ENCODE results near the gene VIL1. TPM values are rescaled to one million over a fixed set of nuclear protein-coding genes. Genes with fewer than 3 reads are reported as not detected.

Gene VIL1
- total and polyA plus RNA-seq, 9 of the 15 experiments (the other 6 are each of a cell fraction or from before 2014, with no cell fraction given): 0.51 to 2.7 (median 1.2) TPM

DNA sequence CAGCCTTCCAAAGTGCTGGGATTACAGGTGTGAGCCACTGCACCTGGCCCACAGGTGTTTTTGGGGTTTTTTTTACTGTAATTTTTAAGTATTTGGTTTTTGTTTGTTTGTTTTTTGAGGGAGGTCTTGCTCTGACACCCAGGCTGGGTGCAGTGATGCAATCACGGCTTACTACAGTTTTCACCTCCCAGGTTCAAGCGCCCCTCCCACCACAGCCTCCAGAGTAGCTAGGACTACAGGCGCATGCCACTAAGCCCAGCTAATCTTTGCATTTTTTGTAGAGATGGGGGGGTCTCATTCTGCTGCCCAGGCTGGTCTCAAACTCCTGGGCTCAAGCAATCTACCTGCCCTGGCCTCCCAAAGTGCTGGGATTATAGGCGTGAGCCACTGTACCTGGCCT lies 44.1 kb upstream of the VIL1 start:
- no peak overlapping the region for H3K4me2 ChIP-seq (ENCODE audit: insufficient read depth, low read length)
- ChIA-PET CTCF (ENCODE audit: low intra/inter-chr PET ratio) (no interaction called here), POLR2A (interaction anchor here (0.5 to 0.7 kb wide), 3 partner anchors 84 to 208 kb away, joined by 3 to 5 read pairs (median 4); no protein-coding TSS in a partner anchor)
- H3K9me1 ChIP-seq (ENCODE audit: control insufficient read depth, insufficient read depth, low read length): no peaks in the 10 kb centered on the region
- H3K9ac ChIP-seq (ENCODE audit: insufficient read depth in 1 of 2, low read depth in 2 of 2, low read length in 2 of 2): no peak overlapping the region
- no peaks in the 10 kb centered on the region for H3K27me3 ChIP-seq (ENCODE audit: control insufficient read depth in 2 of 2, insufficient read depth in 2 of 2, low read length in 2 of 2)
- intact Hi-C loops (cut with micrococcal nuclease) (no loop called here), in situ Hi-C loops (cut with MboI) (no loop called here)
- no peaks in the 10 kb centered on the region for H3K79me2 ChIP-seq (ENCODE audit: control insufficient read depth, insufficient read depth, low read length)
- DNase-seq (ENCODE audit: extremely low read depth in 1 of 4, low spot score in 3 of 4): no peak
- no TSS peak for BruUV-seq (replicated peaks)
- no peaks in the 10 kb centered on the region for H3K9me3 ChIP-seq (replicated peaks; ENCODE audit: control insufficient read depth, insufficient read depth, low read depth, low read length)
- no peaks in the 10 kb centered on the region for H4K20me1 ChIP-seq (replicated peaks; ENCODE audit: control insufficient read depth, insufficient read depth, low read length)
- WGBS (ENCODE audit: insufficient coverage, low coverage, missing lambda C conversion rate): 33% methylated on average over 1 of the region's 4 CpGs
- no peaks in the 10 kb centered on the region for H3K36me3 ChIP-seq (ENCODE audit: control insufficient read depth, insufficient read depth, low read length)
- H2AFZ ChIP-seq (ENCODE audit: low read depth, low read length): no peak overlapping the region
- TF ChIP-seq ATF3 (IDR thresholded peaks at IDR 0.05): peak; percentile 52
- no peak for TF ChIP-seq ATF3 (CRISPR knock-in tag; conservative IDR thresholded peaks at IDR 0.05)
- no peak for TF ChIP-seq ZBTB40 (IDR thresholded peaks at IDR 0.05)
- no peak for TF ChIP-seq ZBTB40 (CRISPR knock-in tag; IDR thresholded peaks at IDR 0.05)
- no peak overlapping the region for H3K27ac ChIP-seq (ENCODE audit: extremely low read depth, low read depth, low read length)
- ATAC-seq: no peak
- FAIRE-seq: no peak
- no peak overlapping the region for H3K4me3 ChIP-seq
- 0 out of 5 replicates have a peak, but pooled peaks cover 0 to 2% of the 10 kb centered on the region in 2 experiments for H3K4me1 ChIP-seq (replicated peaks in 1 of 2; ENCODE audit: control insufficient read depth in 2 of 2, insufficient read depth in 2 of 2, low read length in 2 of 2)

Data from K562 (cell line).